HG03520 (cell line): Measurements from ENCODE around the gene ERGIC3.

Experiments
- ATAC-seq: cut with Tn5 transposase; IDR thresholded peaks from one replicate; pipeline ENCODE4 v1.9.1; 2021; ENCODE audit warnings: mild to moderate bottlenecking, moderate library complexity; ENCODE audit not compliant: unreplicated experiment

ERGIC3 gene

GRCh38 chr20:35560105-35560511 is 18.2 kb downstream of the ERGIC3 start:
- no peak for ATAC-seq

- ATAC-seq: no peak
These were observed 18.7 kb downstream of the ERGIC3 start for GRCh38 chr20:35560541-35560940.

- no peak for ATAC-seq
These were observed 19.4 kb downstream of the ERGIC3 start for GRCh38 chr20:35561268-35561667.

- ATAC-seq: no peak
These were observed 19.8 kb downstream of the ERGIC3 start for GRCh38 chr20:35561671-35562070.

- ATAC-seq: no peak
These were observed 20.7 kb downstream of the ERGIC3 start for GRCh38 chr20:35562541-35563110.

GRCh38 chr20:35563834-35564233 is 22.0 kb downstream of the ERGIC3 start:
- no peak for ATAC-seq

- ATAC-seq: no peak
These were observed 23.0 kb downstream of the ERGIC3 start for GRCh38 chr20:35564905-35565304.

- no peak for ATAC-seq
These were observed 26.8 kb downstream of the ERGIC3 start for GRCh38 chr20:35568645-35569044.

- ATAC-seq: no peak
These were observed 29.7 kb downstream of the ERGIC3 start for GRCh38 chr20:35571555-35571954.

GRCh38 chr20:35572838-35573237 is 31.0 kb downstream of the ERGIC3 start:
- ATAC-seq: no peak

GRCh38 chr20:35575958-35576357 is 34.1 kb downstream of the ERGIC3 start:
- no peak for ATAC-seq

- no peak for ATAC-seq
These were observed 34.9 kb downstream of the ERGIC3 start for GRCh38 chr20:35576816-35577215.

- no peak for ATAC-seq
These were observed 36.6 kb downstream of the ERGIC3 start for GRCh38 chr20:35578469-35578868.

- no peak for ATAC-seq
These were observed 37.3 kb downstream of the ERGIC3 start for GRCh38 chr20:35579196-35579595.

GRCh38 chr20:35582131-35582530 is 40.3 kb downstream of the ERGIC3 start:
- ATAC-seq: no peak

GRCh38 chr20:35582741-35583404 is 41.0 kb downstream of the ERGIC3 start:
- ATAC-seq: no peak

- no peak for ATAC-seq
These were observed 42.0 kb downstream of the ERGIC3 start for GRCh38 chr20:35583636-35584560.

- ATAC-seq: no peak
These were observed 45.0 kb downstream of the ERGIC3 start for GRCh38 chr20:35586751-35587425.

GRCh38 chr20:35587436-35587835 is 45.6 kb downstream of the ERGIC3 start:
- ATAC-seq: no peak

GRCh38 chr20:35588397-35588796 is 46.5 kb downstream of the ERGIC3 start:
- ATAC-seq: no peak

- no peak for ATAC-seq
These were observed 50.6 kb downstream of the ERGIC3 start for GRCh38 chr20:35592339-35592974.
